Astrocyte (in vitro differentiated cells and primary cell): Measurements from ENCODE around the gene LAMA4.

Experiments
- EZH2 ChIP-seq: IDR thresholded peaks from 2 replicates; pipeline ENCODE4 v1.6.1; 2012; ENCODE audit warnings: mild to moderate bottlenecking, low read length, inconsistent platforms; ENCODE audit not compliant: insufficient read depth
- TF ChIP-seq, protein P1 (sequence below): IDR thresholded peaks from 2 replicates; pipeline ENCODE4 v1.5.1; 2011; ENCODE audit warnings: low read depth, mild to moderate bottlenecking, inconsistent platforms, low read length, moderate library complexity; ENCODE audit not compliant: insufficient read depth

- TF ChIP-seq, protein P1, sequence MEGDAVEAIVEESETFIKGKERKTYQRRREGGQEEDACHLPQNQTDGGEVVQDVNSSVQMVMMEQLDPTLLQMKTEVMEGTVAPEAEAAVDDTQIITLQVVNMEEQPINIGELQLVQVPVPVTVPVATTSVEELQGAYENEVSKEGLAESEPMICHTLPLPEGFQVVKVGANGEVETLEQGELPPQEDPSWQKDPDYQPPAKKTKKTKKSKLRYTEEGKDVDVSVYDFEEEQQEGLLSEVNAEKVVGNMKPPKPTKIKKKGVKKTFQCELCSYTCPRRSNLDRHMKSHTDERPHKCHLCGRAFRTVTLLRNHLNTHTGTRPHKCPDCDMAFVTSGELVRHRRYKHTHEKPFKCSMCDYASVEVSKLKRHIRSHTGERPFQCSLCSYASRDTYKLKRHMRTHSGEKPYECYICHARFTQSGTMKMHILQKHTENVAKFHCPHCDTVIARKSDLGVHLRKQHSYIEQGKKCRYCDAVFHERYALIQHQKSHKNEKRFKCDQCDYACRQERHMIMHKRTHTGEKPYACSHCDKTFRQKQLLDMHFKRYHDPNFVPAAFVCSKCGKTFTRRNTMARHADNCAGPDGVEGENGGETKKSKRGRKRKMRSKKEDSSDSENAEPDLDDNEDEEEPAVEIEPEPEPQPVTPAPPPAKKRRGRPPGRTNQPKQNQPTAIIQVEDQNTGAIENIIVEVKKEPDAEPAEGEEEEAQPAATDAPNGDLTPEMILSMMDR = no peak
- TF ChIP-seq EZH2 = no peak
These were observed 58.1 kb downstream of the LAMA4 start for GRCh38 chr6:112196306-112196705.
